HG02938 (cell line): ENCODE measurements around the gene HIGD1A.
A peak's percentile ranks its signal among the peaks of the same experiment; 100 is the strongest.

Experiments
- ATAC-seq: cut with Tn5 transposase; IDR thresholded peaks from one replicate; pipeline ENCODE4 v1.9.1; 2021; ENCODE audit warnings: mild to moderate bottlenecking, moderate library complexity; ENCODE audit not compliant: unreplicated experiment

Gene HIGD1A

GRCh38 chr3:42801784-42802183, 2.5 kb downstream of the HIGD1A start:
- no peak for ATAC-seq

GRCh38 chr3:42801048-42801620, 3.2 kb downstream of the HIGD1A start:
- no peak for ATAC-seq

DNA sequence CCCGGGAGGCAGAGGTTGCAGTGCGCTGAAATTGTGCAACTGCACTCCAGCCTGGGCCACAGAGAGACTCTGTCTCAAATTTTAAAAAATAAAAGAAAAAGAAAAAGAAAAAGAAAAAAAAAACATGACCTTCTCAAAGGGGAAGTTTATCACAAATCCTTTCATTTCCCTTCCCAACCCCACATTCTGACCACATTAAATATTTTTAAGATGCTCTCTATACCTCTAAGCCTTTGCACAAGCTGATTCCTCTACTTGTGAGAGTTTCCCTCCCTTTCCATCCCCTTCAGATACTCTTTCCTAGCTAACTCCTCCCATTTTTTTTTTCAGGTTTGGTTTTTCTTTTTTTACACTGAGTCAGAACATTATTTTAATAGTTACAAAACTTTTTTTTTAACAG, 4.0 kb downstream of the HIGD1A start:
- ATAC-seq = no peak

GRCh38 chr3:42799376-42799775, 4.9 kb downstream of the HIGD1A start:
- no peak for ATAC-seq

DNA sequence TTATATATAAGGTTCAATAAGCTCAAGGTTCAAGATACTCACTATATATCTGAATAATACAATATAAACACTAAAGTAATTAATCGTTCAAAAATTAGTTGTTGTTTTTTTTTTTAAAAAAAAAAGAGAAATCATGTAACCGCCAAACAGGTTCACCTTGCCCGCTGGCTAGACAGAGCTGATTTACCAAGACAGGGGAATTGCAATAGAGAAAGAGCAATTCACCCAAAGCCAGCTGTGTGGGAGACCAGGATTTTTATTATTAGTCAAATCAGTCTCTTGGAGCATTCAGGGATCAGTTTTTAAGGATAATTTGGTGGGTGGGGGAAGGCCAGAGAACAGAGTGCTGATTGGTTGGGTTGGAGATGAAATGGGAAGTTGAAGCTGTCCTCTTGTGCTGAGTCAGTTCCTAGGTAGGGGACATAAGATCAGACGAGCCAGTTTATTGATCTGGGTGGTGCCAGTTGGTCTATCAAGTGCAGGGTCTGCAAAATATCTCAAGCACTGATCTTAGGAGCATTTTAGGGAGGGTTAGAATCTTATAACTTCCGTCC, 7.9 kb downstream of the HIGD1A start:
- no peak for ATAC-seq

DNA sequence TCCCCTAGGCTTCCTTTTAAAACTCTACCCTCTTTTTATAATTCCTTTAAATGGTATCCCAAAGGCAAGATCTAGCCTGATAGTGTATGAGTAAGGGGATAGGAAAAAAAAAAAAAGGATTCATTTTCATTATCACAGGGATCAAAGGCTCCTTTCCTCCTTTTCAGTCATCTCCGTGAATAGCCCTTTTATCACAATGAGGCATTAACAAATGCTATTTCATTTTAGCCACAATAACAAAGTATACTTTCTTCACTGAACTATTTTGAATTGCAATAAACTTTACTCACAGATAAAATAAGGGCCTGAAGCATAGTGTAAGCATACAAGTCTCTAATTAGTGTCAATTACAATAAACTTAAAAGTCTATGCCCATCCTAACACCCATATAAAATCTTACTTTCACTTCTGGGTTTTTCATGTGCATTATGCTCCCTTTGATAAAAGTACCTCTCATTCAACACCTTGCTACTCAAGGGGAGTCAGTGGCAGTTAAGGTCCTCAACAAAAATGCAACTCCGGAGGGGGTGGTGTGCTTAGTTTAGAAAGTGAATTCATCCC, 8.6 kb downstream of the HIGD1A start:
- no peak for ATAC-seq

- ATAC-seq = no peak
Measured at GRCh38 chr3:42790714-42791229, 13.5 kb downstream of the HIGD1A start.

DNA sequence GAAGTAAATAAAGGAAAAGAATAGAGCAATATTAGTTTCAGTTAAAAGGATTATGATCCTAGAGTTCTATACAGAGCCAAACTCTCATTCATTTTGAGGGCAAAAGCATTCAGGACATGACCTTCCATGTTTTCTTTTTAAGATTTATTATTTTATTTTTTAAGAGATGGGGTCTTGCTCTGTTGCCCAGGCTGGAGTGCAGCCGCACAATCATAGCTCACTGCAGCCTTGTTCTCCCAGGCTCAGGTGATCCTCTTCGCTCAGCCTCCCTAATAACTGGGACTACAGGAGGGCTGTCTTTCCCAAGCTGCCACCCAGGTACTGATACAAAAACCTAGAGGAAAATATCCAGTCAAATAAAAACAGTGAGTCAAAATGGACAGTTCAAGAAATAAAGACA, 17.7 kb downstream of the HIGD1A start:
- no peak for ATAC-seq

DNA sequence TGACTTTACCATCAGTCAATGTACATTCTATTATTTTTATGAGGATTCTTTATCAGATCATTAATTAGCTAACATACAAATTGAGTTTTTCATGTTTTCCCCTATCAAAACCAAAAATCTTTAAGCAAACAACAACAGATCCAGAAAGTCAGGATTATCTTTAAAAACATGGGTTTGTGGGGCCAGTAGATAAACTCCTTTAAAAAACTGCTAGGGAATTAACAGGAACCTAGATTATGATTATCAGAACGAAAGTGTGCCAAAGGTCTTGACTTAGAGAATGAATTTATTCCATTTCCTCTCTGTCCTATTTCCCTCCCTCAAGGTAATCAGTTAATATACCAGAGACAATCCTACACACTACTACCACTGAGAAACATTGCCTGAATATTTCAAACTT, 18.1 kb downstream of the HIGD1A start:
- ATAC-seq = no peak

DNA sequence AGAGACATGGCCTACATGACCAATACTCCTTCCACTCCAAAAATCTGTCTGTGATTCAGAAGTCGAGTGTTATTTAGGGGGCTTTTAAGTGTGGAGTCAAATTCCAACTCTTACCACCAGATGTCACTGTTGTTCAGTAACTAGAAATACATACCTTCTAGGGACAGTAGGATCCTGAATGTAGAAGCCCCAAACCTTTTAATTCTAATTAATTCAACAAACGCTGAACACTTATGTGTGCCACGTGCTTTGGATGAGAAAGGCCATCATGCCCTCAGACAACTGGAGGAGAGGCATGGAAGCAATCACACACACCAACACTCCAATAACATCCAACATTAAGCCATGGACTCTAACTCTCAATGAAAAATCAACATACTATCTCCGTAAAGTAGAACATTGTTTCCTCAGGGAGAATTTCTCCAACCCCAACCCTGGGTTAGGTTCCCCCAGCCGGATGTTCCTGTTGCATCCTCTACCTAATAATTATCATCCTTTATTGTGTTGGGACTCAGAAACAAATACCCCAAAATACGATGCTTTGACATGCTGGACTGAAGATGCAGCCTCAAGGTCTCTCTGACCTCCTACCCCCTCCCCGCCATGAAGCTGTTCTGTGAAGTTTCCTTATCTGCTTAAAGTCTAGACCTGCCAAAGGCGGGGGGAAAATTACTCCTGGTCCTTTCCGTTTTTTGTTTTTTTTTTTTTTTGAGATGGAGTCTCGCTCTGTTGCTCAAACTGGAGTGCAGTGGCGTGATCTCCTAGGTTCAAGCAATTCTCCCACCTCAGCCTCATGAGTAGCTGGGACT, 23.2 kb downstream of the HIGD1A start:
- ATAC-seq = no peak

GRCh38 chr3:42780398-42780797, 23.9 kb downstream of the HIGD1A start:
- ATAC-seq = no peak

DNA sequence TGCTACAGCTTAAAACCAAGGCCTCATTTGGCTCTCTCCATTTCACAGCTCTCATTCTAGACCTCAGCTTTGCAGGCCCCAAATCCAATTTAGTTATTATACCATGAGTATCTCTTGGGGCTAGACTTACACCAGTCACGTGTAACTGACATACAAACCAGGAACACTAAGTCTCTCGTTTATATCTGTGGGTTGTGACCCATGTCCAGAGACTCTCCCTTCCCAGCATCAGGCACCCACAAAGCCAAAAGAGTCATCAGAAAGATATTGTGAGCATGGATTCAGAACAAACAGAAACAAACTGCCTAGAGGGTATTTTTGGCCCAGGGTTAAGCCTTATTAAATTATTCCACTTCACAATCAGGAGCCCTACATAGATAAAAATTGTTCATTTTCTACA, 25.6 kb downstream of the HIGD1A start:
- no peak for ATAC-seq

DNA sequence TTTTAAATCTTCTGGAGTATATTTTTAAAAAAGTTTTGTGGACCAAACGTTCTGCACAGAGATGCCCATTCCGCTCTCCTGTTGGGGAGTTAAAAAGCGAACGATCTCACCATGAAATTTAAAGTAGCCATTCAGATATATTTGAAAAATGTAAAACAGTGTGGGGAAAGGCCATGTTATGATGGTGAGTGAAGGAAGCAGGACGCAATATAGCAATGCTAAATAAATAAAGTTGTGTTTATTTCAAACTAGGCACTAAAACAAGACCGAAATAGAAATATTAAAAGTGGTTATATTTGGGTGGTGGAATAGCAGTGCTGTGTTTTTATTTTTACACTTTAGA, 30.9 kb downstream of the HIGD1A start:
- no peak for ATAC-seq

DNA sequence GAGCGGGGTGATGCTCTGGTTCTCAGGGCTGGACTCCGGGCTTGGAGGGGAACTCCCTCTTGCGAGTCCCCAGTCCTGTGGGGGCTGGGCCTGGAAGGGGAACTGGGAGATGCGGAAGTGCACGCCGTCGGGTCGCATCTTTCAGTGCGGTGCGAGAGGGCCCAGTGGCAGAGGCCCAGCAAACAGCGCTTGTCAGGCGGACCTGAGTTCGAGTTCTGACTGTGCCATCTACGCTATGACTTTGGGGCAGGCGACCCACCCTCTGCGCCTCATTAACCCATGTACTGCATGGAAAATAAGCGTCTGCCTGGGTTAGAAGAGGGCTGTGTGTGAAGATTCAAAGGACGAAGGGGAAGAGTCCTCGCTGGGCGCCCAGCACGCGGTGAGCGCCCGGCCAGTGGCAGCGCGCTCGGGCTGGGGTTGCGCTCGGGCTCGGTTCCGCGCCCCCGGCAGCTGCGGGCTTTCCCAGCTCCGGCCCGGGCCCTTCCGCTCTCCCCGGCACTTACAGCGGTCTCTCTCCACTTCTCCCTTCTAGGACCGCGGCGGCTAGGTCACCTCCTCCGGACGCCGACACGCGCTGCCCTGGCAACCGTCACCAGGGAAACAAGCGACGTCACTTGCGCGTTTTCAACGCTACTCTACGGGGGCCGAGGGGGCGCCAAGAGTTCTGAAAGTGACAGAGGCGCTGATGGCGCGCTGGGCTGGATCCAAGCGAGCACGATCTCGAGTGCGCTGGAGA, 31.5 kb downstream of the HIGD1A start, which contains the start of gene CCDC13:
TSS of gene CCDC13 (minus strand) at position 584 of the 739 bp plus-strand sequence. CDS start 14,908 bp downstream, outside the sequence.
- ATAC-seq = peak; percentile 96

DNA sequence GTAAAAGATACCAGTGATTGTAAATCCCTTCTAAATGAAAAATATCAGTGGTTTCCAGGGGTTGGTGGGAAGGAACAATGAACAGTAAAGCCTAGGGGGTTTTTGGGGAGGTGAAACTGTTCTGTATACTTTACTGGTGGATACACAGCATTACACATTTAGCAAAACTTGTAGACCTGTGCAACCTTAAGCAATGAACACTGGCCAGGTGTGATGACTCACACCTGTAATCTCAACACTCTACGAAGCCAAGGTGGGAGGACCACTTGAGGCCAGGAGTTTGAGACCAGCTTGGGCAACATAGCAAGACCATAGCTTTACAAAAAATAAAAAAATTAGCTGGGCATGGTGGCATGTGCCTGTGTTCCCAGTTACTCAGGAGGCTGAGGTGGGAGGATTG, 33.0 kb downstream of the HIGD1A start:
- ATAC-seq = no peak

DNA sequence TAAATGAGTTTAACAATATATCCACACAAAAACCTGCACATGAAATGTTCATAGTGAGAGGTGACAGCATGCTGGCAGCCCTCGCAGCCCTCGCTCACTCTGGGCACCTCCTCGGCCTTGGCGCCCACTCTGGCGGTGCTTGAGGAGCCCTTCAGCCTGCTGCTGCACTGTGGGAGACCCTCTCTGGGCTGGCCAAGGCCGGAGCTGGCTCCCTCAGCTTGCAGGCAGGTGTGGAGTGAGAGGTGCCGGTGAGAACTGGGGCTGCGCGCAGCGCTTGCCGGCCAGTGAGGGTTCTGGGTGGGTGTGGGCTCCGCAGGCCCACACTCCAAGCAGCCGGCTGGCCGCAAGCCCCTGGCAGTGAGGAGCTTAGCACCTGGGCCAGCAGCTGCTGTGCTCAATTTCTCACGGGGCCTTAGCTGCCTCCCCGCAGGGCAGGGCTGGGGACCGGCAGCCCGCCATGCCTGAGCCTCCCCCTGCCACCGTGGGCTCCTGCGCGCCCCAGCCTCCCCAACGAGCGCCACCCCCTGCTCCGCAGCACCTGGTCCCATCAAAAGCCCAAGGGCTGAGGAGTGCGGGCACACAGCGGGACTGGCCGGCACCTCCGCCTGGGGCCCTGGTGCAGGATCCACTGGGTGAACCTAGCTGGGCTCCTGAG, 34.7 kb downstream of the HIGD1A start:
- ATAC-seq = no peak

- no peak for ATAC-seq
Measured at GRCh38 chr3:42764561-42765295, 39.6 kb downstream of the HIGD1A start.

GRCh38 chr3:42764115-42764514, 40.2 kb downstream of the HIGD1A start:
- no peak for ATAC-seq

- ATAC-seq = no peak
Measured at GRCh38 chr3:42763021-42763420, 41.3 kb downstream of the HIGD1A start.
